Tongue (tissue), 2 donors: ENCODE data around the gene MKI67. TPM values are rescaled to one million over a fixed set of nuclear protein-coding genes. Genes with fewer than 3 reads are reported as not detected.

Experiments used
- DNase-seq: peaks from one replicate; pipeline ENCODE4 v3.0.0-alpha.2; 2015
- total RNA-seq: library from RNA; depleted of rRNA; stranded (reverse); fragments of >200 nt; gene quantifications from one replicate; pipeline ENCODE4 v1.2.3, GENCODE V29; 2014

Gene MKI67
- total RNA-seq, 1 donor from 2014 or later, result 24.8 TPM

GRCh38 chr10:128049226-128050120, 76.8 kb downstream of the MKI67 start:
- DNase-seq, result no peak

- DNase-seq, result no peak
Observed at GRCh38 chr10:128048819-128049210, 77.4 kb downstream of the MKI67 start.

GRCh38 chr10:128047991-128048818, 78.0 kb downstream of the MKI67 start:
- DNase-seq, result peak; percentile 68

- peak; percentile 64 for DNase-seq
Observed at GRCh38 chr10:128047351-128047750, 78.9 kb downstream of the MKI67 start.

- no peak for DNase-seq
Observed at GRCh38 chr10:128046953-128047290, 79.3 kb downstream of the MKI67 start.

Other genes with a start within 250 kb of the MKI67 start
- not detected for gene CLRN3, start 233.5 kb downstream of the MKI67 start, total RNA-seq
- gene PTPRE, start 219.3 kb downstream of the MKI67 start, total RNA-seq, result 20.9 TPM